HG03432 (cell line): ENCODE results near the gene HIGD1B.

Source experiments
- ATAC-seq: cut with Tn5 transposase; IDR thresholded peaks from one replicate; pipeline ENCODE4 v1.9.1; 2021; ENCODE audit warnings: mild to moderate bottlenecking, moderate library complexity; ENCODE audit not compliant: unreplicated experiment

Gene HIGD1B

DNA sequence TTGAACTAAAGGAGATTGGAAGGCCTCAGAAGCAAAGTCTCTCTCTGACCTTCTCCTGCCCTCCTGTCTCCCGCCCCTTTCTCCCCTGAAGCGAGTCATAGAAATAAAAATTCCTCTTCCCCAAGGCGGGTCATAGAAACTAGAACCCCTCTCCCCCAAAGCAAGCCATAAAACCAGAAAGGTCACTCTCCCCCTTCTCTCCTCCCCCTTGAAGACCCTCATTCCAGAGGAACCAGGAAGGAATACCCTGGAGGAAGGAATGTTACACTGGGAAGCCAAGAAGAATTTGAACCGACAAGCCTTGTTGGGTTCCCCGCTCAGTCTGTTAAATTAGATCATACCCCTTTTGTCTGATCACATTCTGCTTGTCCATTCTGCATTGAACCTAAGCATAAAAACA, 14.9 kb upstream of the HIGD1B start:
- ATAC-seq: no peak

- no peak for ATAC-seq
Observed at GRCh38 chr17:44837196-44837595, 10.5 kb upstream of the HIGD1B start.

DNA sequence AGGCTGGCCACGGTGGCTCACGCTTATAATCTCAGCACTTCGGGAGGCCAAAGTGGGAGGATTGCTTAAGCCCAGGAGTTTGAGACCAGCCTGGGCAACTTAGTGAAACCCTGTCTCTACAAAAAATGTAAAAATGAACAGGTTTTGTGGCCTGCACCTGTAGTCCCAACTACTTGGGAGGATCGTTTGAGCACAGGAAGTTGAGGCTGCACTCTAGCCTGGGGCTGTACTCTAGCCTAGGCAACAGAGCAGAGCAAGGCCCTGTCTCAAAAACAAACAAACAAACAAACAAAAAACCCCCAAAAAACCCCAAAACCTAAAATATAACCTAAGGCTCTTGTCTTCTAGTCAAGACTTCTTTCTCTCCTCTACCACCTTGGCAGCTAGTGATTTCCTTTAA, 7.4 kb upstream of the HIGD1B start:
- ATAC-seq: no peak

DNA sequence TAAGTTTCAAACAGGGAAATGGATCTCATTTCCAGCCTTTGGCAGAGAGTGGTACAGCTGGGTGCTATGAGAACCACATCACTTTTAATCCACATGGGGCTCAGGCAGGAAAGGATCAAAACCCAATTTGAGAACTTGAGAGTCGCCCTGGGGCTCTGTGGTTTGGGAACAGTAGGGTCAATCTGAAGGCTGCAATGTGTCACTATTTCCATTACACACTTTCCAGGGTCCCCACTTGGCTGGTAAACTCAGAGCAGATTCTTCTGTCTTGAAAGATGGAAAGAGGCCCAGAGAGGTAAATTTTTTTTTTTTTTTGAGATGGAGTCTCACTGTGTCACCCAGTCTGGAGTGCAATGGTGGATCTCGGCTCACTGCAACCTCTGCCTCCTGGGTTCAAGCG, 6.7 kb upstream of the HIGD1B start:
- ATAC-seq: no peak

DNA sequence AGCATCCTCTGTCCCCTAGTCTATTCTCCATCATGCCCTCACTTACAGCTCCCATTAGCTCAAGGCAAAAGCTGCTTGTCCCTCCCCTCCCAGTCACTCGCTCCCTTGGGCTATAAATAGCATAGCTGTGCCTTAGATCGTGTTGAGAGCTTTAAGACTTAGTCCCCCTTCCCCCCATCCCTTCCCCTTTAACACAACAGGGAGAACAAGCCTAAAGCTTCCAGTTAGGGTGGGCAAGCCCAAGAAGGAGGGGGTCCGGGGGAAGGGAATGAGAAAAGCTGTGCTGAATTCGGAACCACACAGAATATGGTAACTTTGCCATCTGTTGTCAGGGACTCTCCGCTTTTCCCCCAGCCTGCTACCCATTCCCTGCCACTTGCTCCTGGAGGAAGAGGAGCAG, 4.9 kb upstream of the HIGD1B start:
- ATAC-seq: no peak

DNA sequence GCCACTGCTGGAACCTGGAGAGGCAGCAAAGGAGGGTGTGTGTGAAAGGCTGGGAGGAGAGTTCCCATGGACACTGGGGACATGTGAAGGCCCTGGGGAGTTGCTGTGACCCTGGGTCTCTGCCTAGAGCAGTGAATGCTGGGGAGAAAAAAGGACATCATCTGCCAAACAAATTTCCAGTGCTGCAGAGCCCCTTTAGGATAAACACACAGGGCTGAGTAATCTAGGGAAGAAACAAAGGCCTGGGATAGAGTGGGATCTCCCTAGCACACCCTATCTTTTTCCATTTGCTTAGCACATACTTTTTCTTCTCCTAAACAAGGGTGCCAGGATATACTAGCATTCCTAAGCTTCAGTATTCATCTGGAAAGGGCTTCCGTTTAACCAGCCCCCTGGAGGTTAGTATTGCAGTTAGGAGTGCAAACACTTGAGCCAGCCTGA, 3.3 kb upstream of the HIGD1B start:
- no peak for ATAC-seq

DNA sequence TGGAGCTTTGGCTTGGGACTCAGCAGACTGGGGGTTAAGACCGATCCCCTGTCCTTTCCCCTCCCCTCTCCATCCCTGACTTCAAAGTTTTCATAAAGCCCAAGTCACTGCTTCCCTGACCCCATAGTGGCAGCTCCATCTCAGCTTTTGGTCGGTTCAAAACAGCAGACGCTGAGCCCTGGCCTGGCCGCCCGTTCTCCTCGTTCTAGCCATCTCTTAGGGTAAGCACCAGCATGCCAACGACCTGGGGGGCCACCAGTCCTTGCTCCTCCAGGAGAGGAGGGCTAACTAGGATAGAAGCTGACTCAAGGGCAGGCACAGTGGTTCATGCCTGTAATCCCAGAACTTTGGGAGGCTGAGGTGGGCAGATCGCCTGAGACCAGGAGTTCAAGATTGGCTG, 1.5 kb upstream of the HIGD1B start:
- no peak for ATAC-seq

GRCh38 chr17:44848257-44848795, 643 bp downstream of the HIGD1B start:
- ATAC-seq: no peak

DNA sequence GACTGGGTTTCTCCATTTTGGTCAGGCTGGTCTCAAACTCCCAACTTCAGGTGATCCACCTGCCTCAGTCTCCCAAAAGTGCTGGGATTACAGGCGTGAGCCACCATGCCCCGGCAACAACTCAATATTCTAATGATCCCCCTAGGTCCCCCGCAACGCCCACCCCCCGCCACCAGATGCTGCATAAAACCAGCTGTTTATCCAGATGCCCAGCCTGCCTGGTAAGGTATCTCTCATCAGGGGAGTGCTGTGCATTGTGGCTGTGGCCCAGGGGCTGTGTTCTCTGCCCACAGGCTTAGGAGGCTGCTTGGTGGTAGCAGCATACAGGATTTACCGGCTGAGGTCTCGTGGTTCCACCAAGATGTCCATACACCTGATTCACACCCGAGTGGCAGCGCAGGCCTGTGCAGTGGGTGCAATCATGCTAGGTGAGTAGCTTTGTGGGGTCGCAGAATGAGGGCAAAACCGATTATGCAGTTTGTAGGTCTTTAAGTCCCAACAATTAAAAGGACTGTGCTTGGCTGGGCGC, 1.3 kb downstream of the HIGD1B start:
- no peak for ATAC-seq

DNA sequence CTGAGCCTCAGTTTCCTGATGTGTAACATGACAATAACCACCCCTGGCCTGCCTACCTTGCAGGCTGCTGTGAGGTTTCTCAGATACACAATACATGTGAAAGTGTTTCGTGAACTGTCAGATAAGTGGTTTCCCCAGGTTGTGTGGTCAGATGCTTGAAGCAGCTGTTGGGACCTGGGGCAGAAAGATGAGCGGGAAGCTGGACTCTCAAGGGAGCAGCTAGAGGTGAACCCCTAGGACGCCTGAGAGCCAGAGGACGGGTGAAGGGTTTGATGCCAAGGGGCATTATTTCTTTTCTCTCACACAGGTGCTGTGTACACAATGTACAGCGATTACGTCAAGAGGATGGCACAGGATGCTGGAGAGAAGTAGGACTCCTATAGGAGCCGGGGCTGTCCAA, 2.3 kb downstream of the HIGD1B start:
- ATAC-seq: no peak

DNA sequence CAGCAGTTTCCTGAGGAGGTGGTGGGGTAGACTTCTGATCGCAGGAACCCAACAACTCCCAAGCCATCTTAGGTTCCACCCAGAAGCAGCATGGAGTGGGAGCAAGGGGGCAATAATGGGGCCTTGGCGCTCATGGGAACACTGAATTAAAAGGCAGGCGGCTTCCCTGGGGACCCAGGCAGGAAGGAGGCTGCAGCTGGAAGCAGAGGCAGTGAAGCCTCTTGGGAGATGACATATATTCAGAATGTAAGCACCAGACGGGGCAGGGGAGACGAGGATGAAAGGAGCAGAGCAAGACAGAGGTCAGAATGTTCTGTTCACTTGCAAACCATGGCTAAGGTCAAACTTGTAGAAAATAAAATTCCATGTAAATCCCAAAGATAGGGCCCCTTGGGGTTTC, 2.9 kb downstream of the HIGD1B start:
- no peak for ATAC-seq

GRCh38 chr17:44854192-44854591, 6.5 kb downstream of the HIGD1B start:
- no peak for ATAC-seq

DNA sequence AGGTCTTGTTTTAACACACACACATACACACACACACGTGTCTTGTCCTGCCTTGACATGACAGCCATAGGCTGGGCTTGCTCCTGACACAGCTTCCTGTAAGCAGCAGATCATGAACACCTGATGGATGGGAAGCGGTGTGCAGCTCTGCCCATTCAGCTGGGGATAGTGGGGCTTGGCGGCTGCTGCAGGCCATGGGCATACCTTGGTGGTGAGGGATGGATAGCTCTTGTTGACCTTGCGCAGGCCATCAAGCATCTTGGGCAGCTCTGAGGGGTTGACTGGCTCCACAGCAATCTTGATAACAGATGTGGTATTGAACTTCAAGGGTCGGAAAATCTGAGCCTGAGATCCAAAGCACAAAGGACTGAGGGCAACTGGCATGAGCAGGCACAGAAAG, 12.0 kb downstream of the HIGD1B start:
- ATAC-seq: no peak

DNA sequence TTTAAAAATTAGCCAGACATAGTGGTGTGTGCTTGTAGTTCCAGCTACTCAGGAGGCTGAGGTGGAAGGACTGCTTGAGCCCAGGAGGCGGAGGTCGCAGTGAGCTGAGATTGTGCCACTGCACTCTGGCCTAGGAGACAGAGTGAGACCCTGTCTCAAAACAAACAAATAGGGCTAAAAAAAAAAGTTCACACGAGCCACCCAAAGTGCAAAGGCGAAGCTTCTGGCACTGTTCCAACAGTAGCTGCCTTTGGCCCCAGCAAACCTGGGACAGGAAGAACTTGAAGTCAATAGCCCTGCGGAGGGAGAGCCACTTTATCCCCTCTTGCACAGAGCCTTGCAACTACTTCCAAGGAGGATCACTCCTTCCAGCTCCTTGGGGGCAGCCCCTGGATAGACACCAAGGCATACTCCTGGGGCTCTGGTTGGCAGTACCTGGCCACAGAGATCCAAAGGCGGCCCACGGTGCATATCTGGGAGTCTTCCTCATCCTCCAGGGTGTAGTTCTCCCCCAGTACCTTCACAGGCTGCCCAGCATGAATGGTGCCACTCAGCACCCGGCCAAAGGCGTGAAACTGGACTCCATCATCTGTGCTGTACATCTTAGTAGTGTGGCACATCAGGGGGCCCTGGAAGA, 14.7 kb downstream of the HIGD1B start:
- no peak for ATAC-seq

- ATAC-seq: no peak
Observed at GRCh38 chr17:44863061-44863918, 15.6 kb downstream of the HIGD1B start.

- ATAC-seq: no peak
Observed at GRCh38 chr17:44864831-44865230, 17.1 kb downstream of the HIGD1B start.

DNA sequence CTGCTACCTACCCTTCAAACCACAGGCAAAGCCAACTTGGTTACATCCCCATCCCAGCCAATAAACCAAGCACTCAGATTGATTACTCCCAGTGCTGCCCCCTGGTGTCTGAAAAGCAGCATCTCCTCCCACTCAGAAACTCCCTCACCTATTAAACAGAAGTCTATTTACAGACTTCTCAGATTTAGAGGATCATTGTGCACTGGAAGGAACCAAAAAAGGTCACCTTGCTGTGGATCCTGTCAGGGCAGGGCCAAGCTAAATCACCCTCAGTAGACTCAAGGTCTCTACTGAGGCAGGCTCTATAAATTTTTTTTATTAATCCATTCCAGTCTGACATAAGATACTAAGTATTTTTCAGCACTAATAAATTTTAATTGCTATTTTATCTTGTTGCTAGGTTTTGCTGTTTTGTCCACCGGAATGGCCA, 17.6 kb downstream of the HIGD1B start:
- ATAC-seq: no peak

DNA sequence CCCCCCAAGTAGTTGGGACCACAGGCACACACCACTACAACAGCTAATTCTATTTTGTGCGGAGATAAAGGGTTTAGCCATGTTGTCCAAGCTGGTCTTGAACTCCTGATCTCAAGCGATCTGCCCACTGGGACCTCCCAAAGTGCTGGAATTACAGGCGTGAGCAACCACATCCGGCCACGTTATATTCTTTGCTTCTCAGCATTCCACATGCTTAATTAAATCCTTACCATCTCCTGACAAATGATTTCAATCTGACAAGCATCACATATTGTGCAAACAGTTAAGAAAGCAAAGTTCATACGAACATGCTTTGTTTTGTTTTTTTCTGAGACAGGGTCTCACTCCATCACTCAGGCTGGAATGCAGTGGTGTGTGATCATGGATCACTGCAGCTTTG, 18.2 kb downstream of the HIGD1B start:
- no peak for ATAC-seq

DNA sequence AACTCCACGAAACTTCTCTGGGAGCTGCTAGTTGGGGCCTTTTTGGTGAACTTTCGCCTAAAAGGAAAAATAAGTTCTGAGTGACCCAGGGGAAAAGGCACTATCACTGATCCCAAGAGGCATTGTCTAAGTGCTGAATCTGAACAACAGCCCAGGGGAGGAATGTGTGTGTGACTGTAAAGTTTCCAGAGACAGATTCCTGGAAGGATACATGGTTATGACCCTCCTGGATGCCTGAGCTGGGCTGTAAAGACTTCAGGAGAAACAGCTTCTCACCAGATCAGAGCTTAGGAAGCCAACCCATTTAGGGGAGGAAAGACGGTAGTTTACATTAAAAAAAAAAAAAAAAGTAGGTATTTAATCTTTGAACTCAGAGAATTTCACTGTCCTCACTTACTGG, 20.2 kb downstream of the HIGD1B start:
- no peak for ATAC-seq

DNA sequence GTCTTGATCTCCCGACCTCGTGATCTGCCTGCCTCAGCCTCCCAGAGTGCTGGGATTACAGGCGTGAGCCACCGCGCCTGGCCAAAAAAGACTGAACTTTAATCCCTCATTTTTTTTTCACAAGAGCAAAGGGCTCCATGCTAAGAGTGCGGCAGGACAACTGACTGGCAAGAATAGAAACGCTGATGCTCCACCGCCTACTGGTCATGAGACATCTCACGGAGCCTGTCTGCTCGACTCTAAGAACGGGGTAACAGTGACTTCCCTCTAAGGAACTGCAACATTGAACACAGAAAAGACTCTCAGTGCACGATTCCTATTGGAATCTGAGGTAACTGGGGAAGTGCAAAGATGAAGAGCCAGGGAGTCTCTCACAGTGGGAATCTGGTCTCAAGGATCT, 23.9 kb downstream of the HIGD1B start:
- no peak for ATAC-seq

GRCh38 chr17:44872131-44872768, 24.6 kb downstream of the HIGD1B start:
- no peak for ATAC-seq
